K562 (cell line): Measurements from ENCODE around the gene ZC3H7B. TPM values are rescaled to one million over a fixed set of nuclear protein-coding genes. Genes with fewer than 3 reads are reported as not detected.

Experiments used
- ATF2 ChIP-seq: sonication (generic); formaldehyde crosslinking; IDR thresholded peaks from 2 replicates; pipeline ENCODE4 v1.8.1; 2022; ENCODE audit warnings: missing genetic modification reagents
- BHLHE40 ChIP-seq: IDR thresholded peaks from 2 replicates; pipeline ENCODE4 v1.6.1; 2011; ENCODE audit warnings: low read length, improper control_type of control experiment
- C11orf30 ChIP-seq: fragments of 450-650 bp; IDR thresholded peaks from 2 replicates; pipeline ENCODE4 v1.6.1; 2016; ENCODE audit warnings: low read depth, mild to moderate bottlenecking
- ERF ChIP-seq: fragments of 450-650 bp; formaldehyde crosslinking; IDR thresholded peaks from 2 replicates; pipeline ENCODE4 v1.4.0; 2020; ENCODE audit warnings: mild to moderate bottlenecking, mixed read lengths
- HNRNPUL1 ChIP-seq: fragments of 200-400 bp; formaldehyde crosslinking; IDR thresholded peaks from 2 replicates; pipeline ENCODE4 v1.6.1; 2017; ENCODE audit warnings: low read length
- LCOR ChIP-seq: sonication (generic); formaldehyde crosslinking; IDR thresholded peaks from 2 replicates; pipeline ENCODE4 v1.8.0; 2022; ENCODE audit warnings: mild to moderate bottlenecking, missing genetic modification reagents
- MAFK ChIP-seq: IDR thresholded peaks from 2 replicates; pipeline ENCODE4 v1.6.1; 2011; ENCODE audit warnings: low read length, improper control_type of control experiment
- MCM7 ChIP-seq, 2 experiments: fragments of 450-650 bp; IDR thresholded peaks; 2 replicates each; pipeline ENCODE4 v1.6.1; 2016 to 2018
- NFIX ChIP-seq: fragments of 250-450 bp; sonication (Bioruptor Pico); IDR thresholded peaks from 2 replicates; pipeline ENCODE4 v1.4.0; 2020; ENCODE audit warnings: low read depth, mild to moderate bottlenecking, moderate library complexity
- NR2C2 ChIP-seq, 2 experiments: fragments of 200-800 bp in 1 of 2; sonication (Bioruptor generic) in 1 of 2; sonication (generic) in 1 of 2; formaldehyde crosslinking in 1 of 2; IDR thresholded peaks; 2 replicates each; pipeline versions ENCODE4 v1.6.1 to v1.8.0; 2016 to 2022; ENCODE audit warnings: mild to moderate bottlenecking in 1 of 2, missing compliant biosample characterization in 1 of 2, missing genetic modification characterization in 1 of 2, missing genetic modification reagents in 1 of 2
- RBBP5 ChIP-seq: fragments of 200-600 bp; sonication (generic); IDR thresholded peaks from 2 replicates; pipeline ENCODE4 v1.6.1; 2012; ENCODE audit warnings: borderline replicate concordance, mild to moderate bottlenecking, low read length, control low read depth, inconsistent platforms; ENCODE audit not compliant: insufficient read depth, poor library complexity, severe bottlenecking
- ZFX ChIP-seq: sonication (generic); formaldehyde crosslinking; IDR thresholded peaks from 2 replicates; pipeline ENCODE4 v1.8.0; 2022; ENCODE audit warnings: mild to moderate bottlenecking, missing genetic modification reagents, moderate library complexity
- ZKSCAN3 ChIP-seq: fragments of 250-450 bp; sonication (Bioruptor Pico); IDR thresholded peaks from 2 replicates; pipeline ENCODE4 v1.4.0; 2020
- ZNF408 ChIP-seq: fragments of 250-450 bp; sonication (Bioruptor Pico); IDR thresholded peaks from 2 replicates; pipeline ENCODE4 v1.4.0; 2020; ENCODE audit warnings: low read depth, mild to moderate bottlenecking, moderate library complexity
- ZNF830 ChIP-seq: fragments of 250-450 bp; sonication (Bioruptor Pico); IDR thresholded peaks from 2 replicates; pipeline ENCODE4 v1.5.0; 2021; ENCODE audit warnings: mild to moderate bottlenecking
- polyA plus RNA-seq, 8 experiments: library from polyadenylated mRNA; depleted of rRNA in 4 of 8; stranded (reverse) in 5 of 8; unstranded in 3 of 8; fragments of >200 nt; fragmentation: Nextera tagmentation in 2 of 8; fragmentation: Illumina TruSeq in 1 of 8; extraction: Ambion mirVana in 2 of 8; extraction: Trizol in 1 of 8; gene quantifications; 2 replicates each; pipeline versions ENCODE4 v1.2.1 to v1.2.3, GENCODE V29; 2011 to 2014; ENCODE audit warnings: inconsistent platforms in 1 of 8, missing spikeins in 1 of 8
- total RNA-seq, 7 experiments: library from RNA; depleted of rRNA in 6 of 7; stranded (reverse); fragments of >200 nt in 6 of 7; fragmentation: Illumina TruSeq in 2 of 7; extraction: Trizol in 2 of 7; gene quantifications; 2 replicates each; pipeline versions ENCODE4 v1.2.1 to v1.2.3, GENCODE V29; 2011 to 2021; ENCODE audit warnings: low replicate concordance in 1 of 7
- TF ChIP-seq, protein P1 (sequence below), 2 experiments: fragments of 450-650 bp; IDR thresholded peaks; 2 replicates each; pipeline ENCODE4 v1.6.1; 2016; ENCODE audit warnings: mild to moderate bottlenecking in 2 of 2, borderline replicate concordance in 1 of 2, low read depth in 1 of 2, moderate library complexity in 1 of 2

The ZC3H7B gene
- total and polyA plus RNA-seq, 9 of the 15 experiments (the other 6 are each of a cell fraction or from before 2014, with no cell fraction given), result 0.07 to 49.8 (median 26.8) TPM

GRCh38 chr22:41403532-41404318, 102.4 kb downstream of the ZC3H7B start (continued):
- TF ChIP-seq, protein P1, sequence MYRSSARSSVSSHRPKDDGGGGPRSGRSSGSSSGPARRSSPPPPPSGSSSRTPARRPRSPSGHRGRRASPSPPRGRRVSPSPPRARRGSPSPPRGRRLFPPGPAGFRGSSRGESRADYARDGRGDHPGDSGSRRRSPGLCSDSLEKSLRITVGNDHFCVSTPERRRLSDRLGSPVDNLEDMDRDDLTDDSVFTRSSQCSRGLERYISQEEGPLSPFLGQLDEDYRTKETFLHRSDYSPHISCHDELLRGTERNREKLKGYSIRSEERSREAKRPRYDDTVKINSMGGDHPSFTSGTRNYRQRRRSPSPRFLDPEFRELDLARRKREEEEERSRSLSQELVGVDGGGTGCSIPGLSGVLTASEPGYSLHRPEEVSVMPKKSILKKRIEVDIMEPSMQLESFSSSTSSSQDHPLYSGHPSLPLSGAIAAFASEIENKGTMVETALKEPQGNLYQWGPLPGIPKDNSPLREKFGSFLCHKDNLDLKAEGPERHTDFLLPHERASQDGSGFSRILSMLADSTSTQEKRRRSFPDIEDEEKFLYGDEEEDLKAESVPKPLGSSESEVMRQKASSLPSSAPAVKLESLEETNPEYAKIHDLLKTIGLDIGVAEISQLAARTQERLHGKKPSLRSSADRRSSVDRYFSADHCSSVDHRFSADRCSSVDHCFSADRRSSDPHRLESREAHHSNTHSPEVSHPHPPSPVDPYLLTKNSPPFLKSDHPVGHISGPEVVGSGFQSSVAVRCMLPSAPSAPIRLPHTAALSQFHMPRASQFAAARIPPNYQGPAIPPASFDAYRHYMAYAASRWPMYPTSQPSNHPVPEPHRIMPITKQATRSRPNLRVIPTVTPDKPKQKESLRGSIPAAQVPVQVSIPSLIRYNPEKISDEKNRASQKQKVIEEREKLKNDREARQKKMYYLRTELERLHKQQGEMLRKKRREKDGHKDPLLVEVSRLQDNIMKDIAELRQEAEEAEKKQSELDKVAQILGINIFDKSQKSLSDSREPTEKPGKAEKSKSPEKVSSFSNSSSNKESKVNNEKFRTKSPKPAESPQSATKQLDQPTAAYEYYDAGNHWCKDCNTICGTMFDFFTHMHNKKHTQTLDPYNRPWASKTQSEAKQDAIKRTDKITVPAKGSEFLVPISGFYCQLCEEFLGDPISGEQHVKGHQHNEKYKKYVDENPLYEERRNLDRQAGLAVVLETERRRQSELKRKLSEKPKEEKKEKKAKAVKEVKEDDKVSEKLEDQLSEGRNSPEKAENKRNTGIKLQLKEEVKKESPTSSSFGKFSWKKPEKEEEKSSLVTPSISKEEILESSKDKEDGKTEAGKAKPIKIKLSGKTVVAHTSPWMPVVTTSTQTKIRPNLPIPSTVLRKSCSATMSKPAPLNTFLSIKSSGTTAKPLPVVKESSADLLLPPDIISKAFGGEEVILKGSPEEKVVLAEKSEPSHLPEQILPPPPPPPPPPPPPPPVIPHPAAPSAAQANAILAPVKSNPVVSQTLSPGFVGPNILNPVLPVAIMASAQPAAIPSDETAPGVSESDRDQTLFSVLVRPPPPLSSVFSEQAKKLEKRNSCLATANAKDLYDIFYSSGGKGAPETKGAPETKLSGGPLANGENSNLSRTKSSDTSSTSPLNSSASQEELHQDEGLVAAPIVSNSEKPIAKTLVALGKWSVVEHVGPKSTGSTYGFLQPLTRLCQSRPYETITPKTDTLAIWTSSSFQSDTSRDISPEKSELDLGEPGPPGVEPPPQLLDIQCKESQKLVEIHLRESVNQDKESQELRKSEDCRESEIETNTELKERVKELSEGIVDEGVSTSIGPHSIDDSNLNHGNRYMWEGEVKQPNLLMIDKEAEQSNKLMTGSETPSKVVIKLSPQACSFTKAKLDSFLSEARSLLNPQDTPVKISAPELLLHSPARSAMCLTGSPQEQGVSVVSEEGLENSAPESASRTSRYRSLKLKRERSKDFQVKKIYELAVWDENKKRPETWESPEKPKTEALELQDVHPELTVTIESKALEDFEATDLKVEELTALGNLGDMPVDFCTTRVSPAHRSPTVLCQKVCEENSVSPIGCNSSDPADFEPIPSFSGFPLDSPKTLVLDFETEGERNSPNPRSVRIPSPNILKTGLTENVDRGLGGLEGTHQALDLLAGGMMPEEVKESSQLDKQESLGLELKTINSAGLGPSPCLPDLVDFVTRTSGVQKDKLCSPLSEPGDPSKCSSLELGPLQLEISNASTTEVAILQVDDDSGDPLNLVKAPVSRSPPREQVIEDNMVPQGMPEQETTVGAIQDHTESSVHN (IDR thresholded peaks at IDR 0.05; ENCODE audit: borderline replicate concordance in 1 of 2, low read depth in 1 of 2), result no peak
- no peak for TF ChIP-seq RBBP5
- no peak for TF ChIP-seq MCM7 (IDR thresholded peaks at IDR 0.05)
- TF ChIP-seq ZNF408 (CRISPR knock-in tag), result no peak
- TF ChIP-seq LCOR, result 0 out of 2 replicates have a peak, but pooled peaks have one; percentile 39
- TF ChIP-seq MAFK, result peak; percentile 87
- no peak for TF ChIP-seq ATF2
- no peak for TF ChIP-seq HNRNPUL1
- no peak for TF ChIP-seq ZKSCAN3 (CRISPR knock-in tag)
- no peak for TF ChIP-seq ERF (CRISPR knock-in tag)
- no peak for TF ChIP-seq ZNF830
- TF ChIP-seq C11orf30, result peak; percentile 88
- TF ChIP-seq BHLHE40, result no peak
- TF ChIP-seq ZFX (CRISPR knock-in tag), result no peak
- no peak for TF ChIP-seq NFIX
- peak; percentile 26; the same call in 1 of the 2 replicates for TF ChIP-seq NR2C2 (CRISPR knock-in tag; IDR thresholded peaks at IDR 0.05)
- TF ChIP-seq NR2C2 (tag; IDR thresholded peaks at IDR 0.05), result no peak
